NCI-H2227 treated with DMSO at 0.1 percent for 48 hours (cell line): ENCODE results near the gene FDX1.
"Not testable (repeated sequence)": the region's sequence is repeated elsewhere in the genome, so short reads cannot be mapped to it uniquely, and the experiment has no call there.

Experiments
- DNase-seq: peaks from one replicate; lab custom pipeline; 2025; lab: John Stamatoyannopoulos, UW

Gene FDX1

GRCh38 chr11:110429731-110430266 is at the start of gene FDX1:
Gene FDX1, plus strand, starts transcription at chr11:110429948. Its CDS starts 173 bp downstream, at chr11:110430121.
- DNase-seq, result peak; percentile 71

GRCh38 chr11:110380836-110381622 is 48.7 kb upstream of the FDX1 start:
- no peak for DNase-seq

DNA sequence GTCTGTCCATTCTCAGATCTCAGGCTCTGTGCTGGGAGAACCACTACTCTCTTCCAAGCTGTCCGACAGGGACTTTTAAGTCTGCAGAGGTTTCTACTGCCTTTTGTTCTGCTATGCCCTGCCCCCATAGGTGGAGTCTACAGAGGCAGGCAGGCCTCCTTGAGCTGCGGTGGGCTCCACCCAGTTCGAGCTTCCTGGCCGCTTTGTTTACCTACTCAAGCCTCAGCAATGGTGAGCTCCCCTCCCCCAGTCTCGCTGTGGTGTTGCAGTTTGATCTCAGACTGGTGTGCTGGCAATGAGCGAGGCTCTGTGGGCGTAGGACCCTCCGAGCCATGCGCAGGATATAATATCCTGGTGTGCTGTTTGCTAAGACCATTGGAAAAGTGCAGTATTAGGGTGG is 41.5 kb upstream of the FDX1 start:
- not testable (repeated sequence) for DNase-seq

GRCh38 chr11:110389965-110390364 is 39.8 kb upstream of the FDX1 start:
- no peak for DNase-seq

DNA sequence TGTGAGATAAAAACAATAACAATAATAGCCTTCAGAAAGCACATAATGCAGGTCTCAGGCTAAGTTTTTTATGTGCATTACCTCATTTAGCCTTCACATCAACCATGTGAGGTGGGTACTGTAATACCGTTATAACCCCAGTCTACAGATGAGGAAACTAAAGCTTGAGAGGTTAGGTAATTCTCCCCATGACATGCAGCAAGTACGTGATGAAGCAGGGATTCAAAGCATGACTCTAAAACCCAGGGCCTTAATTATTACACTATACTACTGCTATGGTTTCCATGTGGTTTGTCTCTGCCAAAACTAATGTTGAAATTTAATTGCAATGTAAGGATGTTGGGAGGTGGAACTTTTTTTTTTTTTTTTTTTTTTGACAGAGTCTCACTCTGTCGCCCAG is 37.7 kb upstream of the FDX1 start:
- DNase-seq, result no peak

GRCh38 chr11:110397668-110398286 is 32.0 kb upstream of the FDX1 start:
- DNase-seq, result not testable (repeated sequence)

DNA sequence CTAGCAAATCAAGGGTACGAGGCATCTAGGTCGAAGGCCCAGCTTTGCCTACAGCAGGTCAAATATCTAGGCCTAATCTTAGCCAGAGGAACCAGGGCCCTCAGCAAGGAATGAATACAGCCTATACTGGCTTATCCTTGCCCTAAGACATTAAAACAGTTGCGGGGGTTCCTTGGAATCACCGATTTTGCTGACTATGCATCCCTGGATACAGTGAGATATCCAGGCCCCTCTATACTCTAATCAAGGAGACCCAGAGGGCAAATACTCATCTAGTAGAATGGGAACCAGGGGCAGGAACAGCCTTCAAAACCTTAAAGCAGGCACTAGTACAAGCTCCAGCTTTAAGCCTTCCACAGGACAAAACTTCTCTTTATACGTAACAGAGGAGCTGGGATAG is 26.2 kb upstream of the FDX1 start:
- DNase-seq, result not testable (repeated sequence)

DNA sequence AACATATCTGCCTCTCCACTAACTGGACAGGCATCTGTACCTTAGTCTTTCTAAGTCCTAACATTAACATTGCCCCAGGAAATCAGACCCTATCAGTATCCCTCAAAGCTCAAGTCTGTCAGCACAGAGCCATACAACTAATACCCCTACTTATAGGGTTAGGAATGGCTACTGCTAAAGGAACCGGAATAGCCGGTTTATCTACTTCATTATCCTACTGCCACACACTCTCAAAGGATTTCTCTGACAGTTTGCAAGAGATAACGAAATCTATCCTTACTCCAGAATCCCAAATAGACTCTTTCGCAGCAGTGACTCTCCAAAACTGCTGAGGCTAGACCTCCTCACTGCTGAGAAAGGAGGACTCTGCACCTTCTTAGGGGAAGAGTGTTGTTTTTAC is 24.1 kb upstream of the FDX1 start:
- DNase-seq, result not testable (repeated sequence)

- DNase-seq, result no peak
Measured at GRCh38 chr11:110407315-110407714, 22.4 kb upstream of the FDX1 start.

DNA sequence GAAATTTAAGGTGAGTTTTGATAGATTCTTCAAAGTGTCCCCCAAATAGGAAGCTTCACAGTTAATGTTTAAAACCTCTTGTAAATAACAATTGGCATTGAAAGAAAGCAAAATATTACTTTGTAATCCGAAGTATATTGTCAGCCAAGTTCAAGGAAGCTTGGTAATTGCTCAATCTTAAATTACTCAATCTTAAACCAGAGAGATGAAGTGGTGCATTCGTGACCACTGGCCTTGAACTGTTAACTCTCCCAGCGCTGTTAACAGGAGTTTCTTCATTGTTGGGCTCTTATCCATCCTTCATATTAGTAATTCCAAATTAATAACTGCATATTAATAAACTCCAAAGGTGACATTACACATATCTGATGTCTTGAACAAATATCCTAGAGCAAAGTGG is 20.6 kb upstream of the FDX1 start:
- no peak for DNase-seq

DNA sequence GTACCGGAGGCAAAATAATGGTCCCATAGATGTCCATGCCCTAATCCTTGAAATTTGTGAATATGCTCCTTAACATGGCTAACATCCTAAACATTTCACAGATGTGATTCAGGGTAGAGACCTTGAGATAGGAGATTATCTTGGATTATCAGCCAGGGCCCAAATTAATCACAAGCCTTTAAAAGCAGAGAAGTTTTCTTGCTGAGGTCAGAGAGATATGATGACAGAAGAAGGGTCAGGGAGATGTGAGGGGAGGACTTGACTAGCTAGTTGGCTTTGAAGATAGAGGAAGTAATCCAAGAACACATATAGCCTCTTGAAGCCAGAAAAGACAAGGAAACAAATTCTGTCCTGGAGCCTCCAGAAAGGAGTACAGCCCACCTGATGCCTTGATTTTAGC is 19.1 kb upstream of the FDX1 start:
- no peak for DNase-seq

DNA sequence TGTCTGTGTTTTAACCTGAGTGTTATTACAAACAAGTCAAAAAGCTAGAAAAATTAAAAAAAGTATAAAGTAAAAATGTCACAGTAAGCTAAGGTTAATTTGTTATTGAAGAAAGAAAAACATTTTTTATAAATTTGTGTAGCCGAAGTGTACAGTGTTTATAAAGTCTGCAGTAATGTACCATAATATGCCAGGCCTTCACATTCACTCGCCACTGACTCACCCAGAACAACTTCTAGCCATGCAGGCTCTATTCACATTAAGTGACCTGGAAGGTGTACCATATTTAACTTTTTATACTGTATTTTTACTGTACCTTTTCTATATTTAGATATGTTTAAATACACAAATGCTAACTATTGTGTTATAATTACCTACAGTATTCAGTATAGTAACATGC is 14.7 kb upstream of the FDX1 start:
- no peak for DNase-seq

GRCh38 chr11:110421658-110422057 is 8.1 kb upstream of the FDX1 start:
- not testable (repeated sequence) for DNase-seq

- DNase-seq, result no peak
Measured at GRCh38 chr11:110422306-110422905, 7.3 kb upstream of the FDX1 start.

DNA sequence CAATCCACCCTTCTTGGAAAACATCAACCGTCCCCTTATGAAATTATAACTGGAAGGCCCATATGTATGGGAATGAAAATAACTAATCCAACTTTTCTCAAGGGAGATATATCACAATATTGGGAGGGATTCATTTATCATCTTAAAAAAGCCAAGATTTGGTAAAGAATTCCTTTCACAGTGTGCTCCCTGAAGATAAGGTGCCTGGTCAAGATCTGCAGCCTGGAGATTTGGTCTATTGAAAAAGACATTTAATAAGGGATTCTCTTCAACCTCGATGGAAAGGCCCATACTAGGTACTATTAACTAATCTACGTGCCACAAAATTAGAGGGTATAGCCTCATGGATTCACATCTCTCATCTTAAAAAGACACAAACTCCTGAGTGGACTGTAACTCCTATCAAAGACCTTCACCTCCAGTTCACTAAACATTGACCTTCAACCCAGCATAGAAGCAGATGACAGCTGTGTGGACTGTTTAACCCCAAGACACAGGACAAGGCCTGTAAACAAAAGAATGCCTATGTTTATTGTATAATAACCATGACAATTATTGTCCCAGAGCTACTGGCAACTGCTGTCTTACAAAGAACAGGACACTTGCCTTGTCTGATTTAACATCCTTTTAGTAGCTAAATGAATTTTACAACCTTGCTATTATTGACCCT is 4.8 kb upstream of the FDX1 start:
- no peak for DNase-seq

DNA sequence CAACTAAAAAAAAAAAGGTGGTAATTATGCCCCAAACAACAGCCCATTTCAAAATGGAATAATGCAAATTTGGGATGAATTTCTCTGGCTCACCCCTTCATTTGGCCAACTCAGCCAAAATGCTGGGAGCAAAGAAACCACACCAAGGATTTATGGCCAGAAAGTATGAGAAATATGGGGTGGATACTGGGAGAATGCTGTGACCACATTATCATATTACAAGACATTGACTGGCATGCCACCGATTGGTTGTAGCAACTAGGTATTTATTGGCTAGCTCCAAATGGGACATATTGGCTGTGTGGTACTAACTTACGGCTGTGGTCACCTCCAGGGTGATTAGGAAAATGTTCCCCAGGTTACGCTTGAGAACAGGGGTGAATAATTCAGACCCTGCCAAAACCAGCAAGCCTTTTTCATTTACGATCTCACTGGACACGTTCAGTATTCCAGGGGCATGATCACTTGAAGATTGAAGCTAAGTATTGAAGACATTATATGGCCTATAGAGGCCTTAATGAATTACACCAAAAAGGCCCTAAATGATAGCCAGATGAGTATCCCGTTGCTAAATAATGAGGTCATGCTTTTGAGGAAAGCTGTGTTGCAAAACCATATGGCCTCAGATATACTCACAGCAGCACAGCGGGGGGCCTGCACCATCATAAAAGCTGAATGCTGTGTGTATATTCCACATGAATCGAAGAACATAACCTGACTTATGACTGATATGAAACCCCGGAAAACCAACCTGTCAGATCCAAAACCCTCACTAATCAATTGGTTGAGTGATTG is 3.8 kb upstream of the FDX1 start:
- DNase-seq, result no peak

DNA sequence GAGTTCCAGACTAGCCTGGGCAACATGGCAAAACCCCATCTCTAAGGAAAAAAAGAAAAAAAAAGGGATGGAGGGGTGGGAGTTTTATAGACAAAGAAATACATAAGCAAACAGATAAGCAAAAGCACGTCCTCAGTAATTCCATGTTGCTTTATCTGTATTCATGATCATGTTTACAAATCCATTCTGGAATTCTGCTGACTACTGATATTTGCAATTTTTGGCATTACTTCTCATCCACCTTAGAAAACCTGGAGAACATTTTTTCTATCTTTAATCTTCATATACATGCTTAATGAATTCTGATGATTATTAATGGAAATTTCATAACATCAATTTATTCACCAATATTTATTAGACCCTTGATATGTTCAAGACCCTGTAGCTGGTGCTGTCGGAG is 1.7 kb upstream of the FDX1 start:
- DNase-seq, result no peak

GRCh38 chr11:110428956-110429730 is 605 bp upstream of the FDX1 start:
- no peak for DNase-seq

- DNase-seq, result no peak
Measured at GRCh38 chr11:110430267-110431050, 711 bp downstream of the FDX1 start.

GRCh38 chr11:110431051-110431672 is 1.4 kb downstream of the FDX1 start:
- DNase-seq, result no peak
